HTR-8/SVneo (cell line): ENCODE results near the gene LRIG3.
A peak's percentile ranks its signal among the peaks of the same experiment; 100 is the strongest.
"Not testable (repeated sequence)": the region's sequence is repeated elsewhere in the genome, so short reads cannot be mapped to it uniquely, and the experiment has no call there.

Experiments
- DNase-seq: peaks from one replicate; pipeline ENCODE4 v3.0.0; 2011; ENCODE audit warnings: low spot score, mixed read lengths; ENCODE audit not compliant: insufficient read length
- FAIRE-seq: peaks from 2 replicates; lab custom pipeline; 2011; peaks lifted over from hg19 to GRCh38; lab: Jason Lieb, UNC

Gene LRIG3, protein sequence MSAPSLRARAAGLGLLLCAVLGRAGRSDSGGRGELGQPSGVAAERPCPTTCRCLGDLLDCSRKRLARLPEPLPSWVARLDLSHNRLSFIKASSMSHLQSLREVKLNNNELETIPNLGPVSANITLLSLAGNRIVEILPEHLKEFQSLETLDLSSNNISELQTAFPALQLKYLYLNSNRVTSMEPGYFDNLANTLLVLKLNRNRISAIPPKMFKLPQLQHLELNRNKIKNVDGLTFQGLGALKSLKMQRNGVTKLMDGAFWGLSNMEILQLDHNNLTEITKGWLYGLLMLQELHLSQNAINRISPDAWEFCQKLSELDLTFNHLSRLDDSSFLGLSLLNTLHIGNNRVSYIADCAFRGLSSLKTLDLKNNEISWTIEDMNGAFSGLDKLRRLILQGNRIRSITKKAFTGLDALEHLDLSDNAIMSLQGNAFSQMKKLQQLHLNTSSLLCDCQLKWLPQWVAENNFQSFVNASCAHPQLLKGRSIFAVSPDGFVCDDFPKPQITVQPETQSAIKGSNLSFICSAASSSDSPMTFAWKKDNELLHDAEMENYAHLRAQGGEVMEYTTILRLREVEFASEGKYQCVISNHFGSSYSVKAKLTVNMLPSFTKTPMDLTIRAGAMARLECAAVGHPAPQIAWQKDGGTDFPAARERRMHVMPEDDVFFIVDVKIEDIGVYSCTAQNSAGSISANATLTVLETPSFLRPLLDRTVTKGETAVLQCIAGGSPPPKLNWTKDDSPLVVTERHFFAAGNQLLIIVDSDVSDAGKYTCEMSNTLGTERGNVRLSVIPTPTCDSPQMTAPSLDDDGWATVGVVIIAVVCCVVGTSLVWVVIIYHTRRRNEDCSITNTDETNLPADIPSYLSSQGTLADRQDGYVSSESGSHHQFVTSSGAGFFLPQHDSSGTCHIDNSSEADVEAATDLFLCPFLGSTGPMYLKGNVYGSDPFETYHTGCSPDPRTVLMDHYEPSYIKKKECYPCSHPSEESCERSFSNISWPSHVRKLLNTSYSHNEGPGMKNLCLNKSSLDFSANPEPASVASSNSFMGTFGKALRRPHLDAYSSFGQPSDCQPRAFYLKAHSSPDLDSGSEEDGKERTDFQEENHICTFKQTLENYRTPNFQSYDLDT

DNA sequence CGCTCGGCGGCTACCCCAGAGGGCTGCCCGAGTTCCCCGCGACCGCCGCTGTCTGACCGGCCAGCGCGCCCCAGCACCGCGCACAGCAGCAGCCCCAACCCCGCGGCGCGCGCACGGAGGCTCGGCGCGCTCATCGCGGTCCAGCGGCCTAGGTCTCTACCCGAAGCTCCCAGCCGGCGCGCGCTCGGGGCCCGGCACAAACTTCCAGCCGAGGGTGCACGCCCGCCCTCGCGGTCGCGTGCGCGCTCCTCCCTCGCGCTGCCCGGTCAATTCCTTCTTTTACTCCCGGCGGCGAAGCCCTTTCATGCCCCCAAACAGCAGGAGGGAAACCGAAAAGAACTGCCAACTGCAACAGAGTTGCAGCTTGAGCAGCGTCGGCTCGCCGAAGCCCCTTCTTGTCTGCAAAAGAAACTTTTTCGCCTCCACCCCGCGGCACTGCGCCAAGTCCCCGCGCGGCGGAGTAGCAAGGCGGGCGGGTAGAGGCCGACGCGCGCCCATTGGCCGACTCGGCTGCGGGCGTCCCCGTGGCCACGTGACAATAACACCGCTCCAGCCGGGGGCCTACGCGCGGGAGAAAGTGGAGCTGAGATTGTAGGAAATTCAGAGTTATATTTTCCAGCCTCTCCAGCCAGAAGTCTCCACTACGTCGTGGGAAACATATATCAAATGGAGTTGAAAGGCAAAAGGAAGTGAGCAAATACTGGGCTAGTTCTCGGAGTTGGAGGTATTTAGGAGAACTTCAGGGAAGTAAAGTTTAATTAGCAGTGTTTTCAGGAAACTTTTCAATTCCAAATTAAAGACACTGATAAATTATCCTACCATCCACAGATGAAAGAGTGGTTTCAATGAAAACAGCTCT lies at the start of gene LRIG3:
TSS of gene LRIG3 (minus strand) at position 403 of the 859 bp plus-strand sequence. CDS start at position 134, 269 bp downstream.
- DNase-seq = peak; percentile 77

GRCh38 chr12:58969237-58969636 lies 48.9 kb upstream of the LRIG3 start:
- DNase-seq = no peak
- no peak for FAIRE-seq

More for the DNA sequence above, at the start of gene LRIG3:
- no peak for FAIRE-seq

GRCh38 chr12:58967561-58967960 lies 47.3 kb upstream of the LRIG3 start:
- FAIRE-seq = no peak
- DNase-seq = no peak

DNA sequence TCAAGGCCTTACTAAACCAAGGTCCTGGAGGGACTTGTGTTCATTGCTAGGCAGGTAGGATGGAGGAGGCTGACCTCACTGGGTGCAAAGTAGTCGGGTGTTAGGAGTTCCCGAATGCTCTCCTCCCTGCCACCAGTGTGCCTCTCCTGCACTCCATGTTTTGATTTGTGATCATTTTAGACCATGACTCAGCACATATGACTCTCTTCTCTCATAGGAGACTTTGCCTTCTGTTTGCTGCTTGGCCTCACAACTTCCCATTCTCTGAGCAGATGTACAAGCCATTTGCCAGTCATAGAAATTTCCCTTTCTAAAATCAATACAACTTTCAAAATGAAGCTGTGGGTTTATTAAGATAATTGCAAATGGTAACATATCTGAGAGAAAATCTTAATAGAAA lies 46.6 kb upstream of the LRIG3 start:
- DNase-seq = no peak
- peak; percentile 33 for FAIRE-seq

DNA sequence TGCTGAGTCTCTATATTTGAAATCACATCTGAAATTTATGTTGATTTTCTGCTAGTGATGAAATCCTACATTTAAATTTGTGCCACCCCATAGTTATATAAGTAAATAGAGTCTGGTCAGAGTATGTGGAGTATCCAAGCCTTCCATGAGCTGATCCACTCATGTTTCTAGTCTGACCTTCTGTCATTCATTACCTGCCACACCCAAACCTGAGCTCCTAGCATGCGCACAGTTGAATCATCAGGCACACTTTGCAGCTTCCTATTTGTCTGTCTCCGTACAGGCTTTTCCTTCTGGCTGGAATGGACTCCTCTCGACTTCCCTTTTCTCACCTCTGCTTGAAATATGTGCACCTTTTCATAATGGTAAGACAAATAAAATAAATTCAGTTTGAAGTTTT lies 45.3 kb upstream of the LRIG3 start:
- DNase-seq (no peak), FAIRE-seq (no peak)

DNA sequence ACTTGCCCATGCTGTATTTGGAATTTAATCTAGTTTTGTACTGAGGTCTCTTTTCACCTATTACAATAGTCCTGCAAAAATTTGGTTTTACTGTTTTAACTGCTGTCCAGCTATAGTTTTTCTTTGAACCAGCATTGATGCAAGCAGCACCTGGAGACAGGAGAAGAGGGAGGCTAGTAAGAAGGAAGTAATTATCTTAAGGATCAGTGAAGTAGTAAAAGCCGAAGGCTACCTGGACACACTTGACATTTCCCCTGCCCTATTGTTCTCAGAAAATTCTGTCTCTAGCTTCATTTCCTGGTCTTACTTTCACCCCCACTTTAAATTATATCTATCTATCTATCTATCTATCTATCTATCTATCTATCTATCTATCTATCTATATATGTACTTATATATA lies 43.5 kb upstream of the LRIG3 start:
- DNase-seq (no peak), FAIRE-seq (no peak)

DNA sequence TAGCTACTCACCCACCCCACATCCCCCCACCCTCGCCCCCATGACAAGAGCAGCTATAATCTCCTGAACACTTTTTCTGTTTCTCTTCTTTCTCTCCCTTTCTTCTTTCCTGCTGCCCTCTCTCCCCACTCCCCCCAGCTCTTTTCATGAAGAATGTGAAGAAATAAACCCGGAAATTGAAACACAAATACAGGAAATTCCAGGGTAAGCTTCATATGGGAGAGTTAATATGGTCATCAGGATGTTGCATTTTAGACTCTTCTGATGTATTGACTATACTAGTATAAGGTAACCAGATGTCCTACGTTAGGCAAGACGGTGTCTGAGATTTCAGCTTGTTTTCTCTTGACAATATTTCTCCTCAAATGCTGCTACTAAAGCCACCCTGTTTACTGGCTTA lies 41.6 kb upstream of the LRIG3 start:
- DNase-seq = no peak
- peak; percentile 42 for FAIRE-seq

DNA sequence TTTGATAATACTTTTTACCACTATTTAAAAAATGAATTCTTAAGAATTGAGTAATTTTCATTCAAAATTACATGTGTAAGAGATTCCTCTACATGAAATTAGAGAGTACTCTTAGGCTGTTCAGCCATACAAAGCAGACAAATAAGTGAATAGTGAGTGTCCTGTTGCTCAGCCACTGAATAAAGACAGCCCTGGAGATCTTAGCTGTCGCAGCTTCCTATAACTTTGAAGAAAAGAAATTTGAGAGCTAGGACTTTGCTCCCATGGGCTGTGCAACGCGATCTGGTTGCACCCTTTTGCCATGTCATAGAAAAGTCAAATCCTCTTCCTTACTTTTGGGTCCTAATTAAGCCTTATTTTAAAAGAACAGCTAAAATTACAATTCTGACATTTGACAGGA lies 40.9 kb upstream of the LRIG3 start:
- DNase-seq (no peak), FAIRE-seq (no peak)

DNA sequence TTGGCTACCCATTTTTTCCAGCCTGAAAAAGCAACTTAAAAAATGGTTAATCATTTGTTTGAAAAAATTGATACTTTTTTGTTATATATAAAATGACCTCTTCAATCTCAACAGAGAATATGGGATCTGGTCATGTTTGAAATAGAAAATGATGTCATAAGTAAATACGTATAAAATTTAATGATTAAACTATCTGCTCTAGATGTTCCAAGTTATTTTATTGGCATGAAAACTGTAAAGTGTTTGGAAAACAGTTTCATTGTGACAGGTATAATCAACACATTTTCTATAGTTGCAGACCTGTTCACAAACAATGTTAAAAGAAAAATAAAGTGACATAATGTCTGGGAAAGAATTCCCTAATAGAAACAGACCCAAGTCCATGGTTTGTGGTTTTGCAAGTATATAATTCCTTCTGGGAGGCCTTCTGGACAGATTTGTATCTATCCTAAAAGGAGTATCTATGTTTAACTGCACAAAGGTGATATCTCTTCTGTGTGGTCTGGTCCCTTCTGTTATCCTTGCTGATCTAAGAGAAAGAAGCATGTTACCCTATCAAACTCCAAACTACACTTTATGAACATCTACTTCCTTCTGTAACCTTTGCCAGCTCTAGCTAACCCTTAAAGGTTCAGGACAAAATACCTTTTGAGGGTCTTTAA lies 39.5 kb upstream of the LRIG3 start:
- FAIRE-seq (no peak), DNase-seq (no peak)

- no peak for DNase-seq
- FAIRE-seq = no peak
These were observed 37.0 kb upstream of the LRIG3 start for GRCh38 chr12:58957298-58957697.

GRCh38 chr12:58955849-58956248 lies 35.5 kb upstream of the LRIG3 start:
- FAIRE-seq = no peak
- no peak for DNase-seq

DNA sequence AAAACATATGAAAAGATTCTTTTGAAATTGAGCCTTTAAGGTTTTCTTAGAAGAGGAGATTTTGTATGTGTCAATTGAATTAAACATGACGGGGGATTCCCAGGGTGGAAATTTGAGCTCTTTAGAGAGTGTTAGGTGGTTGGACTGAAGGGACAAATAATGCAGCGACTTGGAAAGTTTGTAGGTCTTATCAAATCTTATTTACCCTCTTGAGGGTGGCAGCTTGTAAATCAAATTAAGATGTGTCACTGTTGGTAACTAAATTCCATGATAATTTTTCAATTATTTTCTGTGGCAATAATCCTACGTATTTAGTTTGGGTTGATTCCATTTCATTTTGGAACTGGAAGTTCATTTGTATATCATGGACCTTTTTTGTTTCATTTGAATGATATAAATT lies 33.7 kb upstream of the LRIG3 start:
- FAIRE-seq = no peak

GRCh38 chr12:58950739-58951100 lies 30.4 kb upstream of the LRIG3 start:
- no peak for DNase-seq

More for the DNA sequence above, 33.7 kb upstream of the LRIG3 start:
- DNase-seq = no peak

GRCh38 chr12:58949954-58950738 lies 29.8 kb upstream of the LRIG3 start:
- not testable (repeated sequence) for DNase-seq, FAIRE-seq

More at GRCh38 chr12:58950739-58951100, 30.4 kb upstream of the LRIG3 start:
- FAIRE-seq = no peak

DNA sequence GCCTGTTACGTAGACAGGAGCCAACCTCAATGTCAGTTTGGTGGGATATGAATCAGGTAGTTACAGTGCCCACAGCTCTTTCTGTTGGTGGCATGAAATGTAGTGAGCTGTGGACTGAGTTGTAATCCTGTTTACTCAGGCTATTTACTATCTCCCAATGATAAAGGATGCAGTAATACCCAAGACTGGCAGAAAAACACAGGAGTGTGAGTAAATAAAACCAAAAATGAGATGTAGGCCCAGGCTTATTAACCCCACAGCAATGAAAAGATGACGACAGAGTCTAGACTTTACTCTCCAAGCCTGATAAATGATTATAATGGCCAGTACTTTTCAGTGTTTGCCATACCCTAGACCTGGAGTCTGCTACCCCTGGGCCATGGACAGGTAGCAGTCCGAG lies 22.8 kb upstream of the LRIG3 start:
- DNase-seq (no peak), FAIRE-seq (no peak)

GRCh38 chr12:58942345-58942744 lies 22.0 kb upstream of the LRIG3 start:
- DNase-seq = no peak
- FAIRE-seq = no peak

- DNase-seq (no peak), FAIRE-seq (no peak)
These were observed 19.2 kb upstream of the LRIG3 start for GRCh38 chr12:58939399-58940100.

DNA sequence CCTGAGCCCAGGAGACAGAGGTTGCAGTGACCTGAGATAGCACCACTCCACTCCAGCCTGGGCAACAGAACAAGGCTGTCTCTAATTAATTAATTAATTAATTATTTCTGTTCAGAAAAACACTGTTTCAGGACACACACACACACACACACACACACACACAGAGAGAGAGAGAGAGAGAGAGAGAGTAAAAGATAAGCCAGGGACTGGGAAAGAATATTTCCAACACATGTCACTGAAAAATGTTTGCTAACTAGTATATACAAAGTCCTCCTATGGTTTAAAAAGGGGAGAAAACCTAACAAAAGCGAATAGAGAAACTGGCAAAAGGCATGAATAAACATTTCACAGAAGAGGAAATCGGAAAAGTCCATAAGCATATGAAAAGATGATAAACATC lies 18.1 kb upstream of the LRIG3 start:
- FAIRE-seq = no peak
- DNase-seq = no peak
